Adrenal gland (tissue), 12 donors: ENCODE data around the gene ZNF48. TPM values are rescaled to one million over a fixed set of nuclear protein-coding genes. Genes with fewer than 3 reads are reported as not detected.

Experiments used
- DNase-seq, 7 donors: peaks; one replicate each; pipeline ENCODE4 v3.0.0-alpha.2; 2019 to 2020
- H3K27ac ChIP-seq, 5 donors: fragments of 200-600 bp; sonication (generic) in 4 of 5; 1 replicate in 3 of 5; 2 replicates in 2 of 5; pipeline versions ENCODE4 v1.5.1 to v1.8.0; 2016 to 2020; ENCODE audit warnings: mild to moderate bottlenecking in 1 of 5
- H3K27me3 ChIP-seq: fragments of 200-600 bp; 2 replicates; pipeline ENCODE4 v1.8.0; 2021
- H3K36me3 ChIP-seq, 2 donors: fragments of 200-600 bp; replicated peaks in 1 of 2; 1 replicate in 1 of 2; 2 replicates in 1 of 2; pipeline versions ENCODE4 v1.5.1 to v1.8.0; 2018 to 2022
- H3K4me1 ChIP-seq, 2 donors: fragments of 200-600 bp; replicated peaks in 1 of 2; 1 replicate in 1 of 2; 2 replicates in 1 of 2; pipeline versions ENCODE4 v1.5.1 to v1.8.0; 2018 to 2021
- H3K4me3 ChIP-seq, 4 donors: fragments of 200-600 bp; sonication (generic) in 3 of 4; one replicate each; pipeline ENCODE4 v1.5.1; 2016 to 2018
- H3K9me3 ChIP-seq, 3 donors: fragments of 200-600 bp; sonication (generic) in 1 of 3; replicated peaks in 1 of 3; 1 replicate in 2 of 3; 2 replicates in 1 of 3; pipeline versions ENCODE4 v1.5.1 to v1.8.0; 2016 to 2021
- CTCF ChIP-seq, 6 experiments: fragments of 450-650 bp in 4 of 6; fragments of 200-600 bp in 2 of 6; sonication (generic) in 1 of 6; IDR thresholded peaks; 1 replicate in 5 of 6; 2 replicates in 1 of 6; pipeline versions ENCODE4 v1.5.1 to v1.8.0; 2016 to 2021; ENCODE audit warnings: antibody characterized with exemption in 6 of 6, mild to moderate bottlenecking in 2 of 6, moderate library complexity in 1 of 6
- POLR2A ChIP-seq, 2 donors: fragments of 450-650 bp; IDR thresholded peaks; one replicate each; pipeline ENCODE4 v1.6.1; 2017; ENCODE audit warnings: antibody characterized with exemption in 2 of 2, mild to moderate bottlenecking in 2 of 2, moderate library complexity in 1 of 2
- WGBS, 4 donors: extraction: QIAGEN DNeasy Blood & Tissue Kit in 2 of 4; methylation state at CpG; one replicate each; pipeline versions ENCODE4 v1.1.5 to v1.1.7; 2013 to 2017; 5-methylcytosine and 5-hydroxymethylcytosine counted together
- intact Hi-C, 2 donors: fragments of 100-400 bp; cut with DNase I; formaldehyde crosslinking; loops; one replicate each; pipeline versions ENCODE4 v1.14.1 to v1.15.0; 2022 to 2023
- polyA plus RNA-seq, 3 donors: library from polyadenylated mRNA; stranded (reverse); fragments of 200-250 nt in 2 of 3; fragments of 350-450 nt in 1 of 3; fragmentation: Illumina TruSeq in 1 of 3; extraction: RNeasy Lipid Tissue Mini Kit (QIAGEN cat#74804) in 1 of 3; gene quantifications; one replicate each; pipeline ENCODE4 v1.2.3, GENCODE V29; 2013 to 2014
- total RNA-seq, 9 donors: library from RNA; depleted of rRNA in 4 of 9; stranded (reverse); fragments of >200 nt in 4 of 9; fragments of 120-200 nt in 1 of 9; fragmentation: NEBNext Ultra II Directional in 1 of 9; extraction: Animal tissue kit (Norgen Biotek cat#: 25700) in 1 of 9; gene quantifications; one replicate each; pipeline versions ENCODE4 v1.1.0 to v1.2.4, GENCODE V29; 2013 to 2023
- donor health status: healthy with polysubstance abuse.
- donor health status: Bipolar disorder and iron deficiency.
- donor health status: DM: yes; HTN: yes; CAD: no.
- donor health status: DM: no; HTN: no; CAD: no.
- donor health status: DM: no; HTN: no; CAD: no.
- donor health status: DM: yes; HTN: yes; CAD: no.

ZNF48 gene
- total and polyA plus RNA-seq, 12 donors = 2.6 to 23.8 (median 8.2) TPM

GRCh38 chr16:30378236-30379157 is 16.7 kb upstream of the ZNF48 start:
- 0 to 1% (median 0%) methylated on average over 15 to 65 of the region's 67 CpGs for WGBS, 4 donors
- Histone ChIP-seq H3K27ac (peak overlapping the region; percentile 98 to 100 (median 100)), H3K36me3 (no peaks in the 10 kb centered on the region), H3K4me1 (peaks cover 9 to 18% of the 10 kb centered on the region in 2 donors), H3K4me3 (peak overlapping the region; percentile 73 to 92 (median 77)), H3K27me3 (no peaks in the 10 kb centered on the region), H3K9me3 (no peaks in the 10 kb centered on the region)
- DNase-seq = peak; percentile 98 to 99 (median 99)
- intact Hi-C loops = no loop called here
- TF ChIP-seq POLR2A (IDR thresholded peaks at IDR 0.05) (peak in 1 of 2 donors; percentile 73), CTCF (IDR thresholded peaks at IDR 0.05) (peak in 4 of 6 experiments; percentile 16 to 28 (median 24))

GRCh38 chr16:30379158-30379783 is 15.9 kb upstream of the ZNF48 start:
- Histone ChIP-seq H3K27ac (peak overlapping the region in 4 of 5 donors; percentile 98 to 100 (median 100)), H3K36me3 (no peaks in the 10 kb centered on the region), H3K4me1 (peaks cover 9 to 18% of the 10 kb centered on the region in 2 donors), H3K4me3 (peak overlapping the region in 2 of 4 donors; percentile 76 to 78), H3K27me3 (no peaks in the 10 kb centered on the region), H3K9me3 (no peaks in the 10 kb centered on the region)
- no peak for DNase-seq
- 34 to 55% (median 35%) methylated on average over 15 to 27 of the region's 27 CpGs for WGBS, 4 donors
- TF ChIP-seq CTCF (IDR thresholded peaks at IDR 0.05) = no peak
- TF ChIP-seq POLR2A (IDR thresholded peaks at IDR 0.05) = no peak
- intact Hi-C loops = no loop called here

GRCh38 chr16:30380072-30380802 is 15.0 kb upstream of the ZNF48 start:
- TF ChIP-seq POLR2A (IDR thresholded peaks at IDR 0.05) (no peak), CTCF (IDR thresholded peaks at IDR 0.05) (no peak)
- 92 to 97% (median 96%) methylated on average over 4 of the region's 4 CpGs for WGBS, 4 donors
- no peak for DNase-seq
- H3K36me3 ChIP-seq = no peaks in the 10 kb centered on the region
- H3K27ac ChIP-seq = no peak overlapping the region
- no peaks in the 10 kb centered on the region for H3K9me3 ChIP-seq
- intact Hi-C loops = no loop called here
- H3K27me3 ChIP-seq = no peaks in the 10 kb centered on the region
- H3K4me3 ChIP-seq = no peak overlapping the region
- H3K4me1 ChIP-seq = peaks cover 9 to 18% of the 10 kb centered on the region in 2 donors

GRCh38 chr16:30380803-30381208 is 14.4 kb upstream of the ZNF48 start:
- intact Hi-C loops = no loop called here
- no peaks in the 10 kb centered on the region for H3K36me3 ChIP-seq
- no peak overlapping the region for H3K4me3 ChIP-seq
- H3K27me3 ChIP-seq = no peaks in the 10 kb centered on the region
- 74 to 88% (median 84%) methylated on average over 2 to 6 of the region's 6 CpGs for WGBS, 4 donors
- H3K4me1 ChIP-seq = peaks cover 9 to 18% of the 10 kb centered on the region in 2 donors
- DNase-seq = no peak
- TF ChIP-seq CTCF (IDR thresholded peaks at IDR 0.05) (no peak), POLR2A (IDR thresholded peaks at IDR 0.05) (no peak)
- H3K9me3 ChIP-seq = no peaks in the 10 kb centered on the region
- no peak overlapping the region for H3K27ac ChIP-seq
